Astrocyte (in vitro differentiated cells and primary cell): Measurements from ENCODE around the gene RNF169. TPM values are rescaled to one million over a fixed set of nuclear protein-coding genes. Genes with fewer than 3 reads are reported as not detected.
"Not testable (repeated sequence)": the region's sequence is repeated elsewhere in the genome, so short reads cannot be mapped to it uniquely, and the experiment has no call there.

ENCODE experiments used
- DNase-seq: peaks from one replicate; pipeline ENCODE4 v3.0.0-alpha.2; 2010; ENCODE audit warnings: low read depth
- FAIRE-seq: peaks from 2 replicates; lab custom pipeline; 2011; peaks lifted over from hg19 to GRCh38; lab: Jason Lieb, UNC
- H2AFZ ChIP-seq: 2 replicates; pipeline ENCODE4 v1.6.0; 2012; ENCODE audit warnings: low read depth, low read length, inconsistent platforms
- H3K27ac ChIP-seq: 2 replicates; pipeline ENCODE4 v1.5.1; 2011; ENCODE audit warnings: low read depth, low read length, inconsistent platforms
- H3K27me3 ChIP-seq: 2 replicates; pipeline ENCODE4 v1.6.0; 2011; ENCODE audit warnings: low read length, inconsistent platforms; ENCODE audit not compliant: insufficient read depth
- H3K36me3 ChIP-seq: 2 replicates; pipeline ENCODE4 v1.5.1; 2011; ENCODE audit warnings: low read length, inconsistent platforms; ENCODE audit not compliant: insufficient read depth
- H3K4me1 ChIP-seq: 2 replicates; pipeline ENCODE4 v1.5.1; 2011; ENCODE audit warnings: low read length, inconsistent platforms; ENCODE audit not compliant: insufficient read depth
- H3K4me2 ChIP-seq: 2 replicates; pipeline ENCODE4 v1.6.0; 2012; ENCODE audit warnings: low read length, inconsistent platforms
- H3K4me3 ChIP-seq: 2 replicates; pipeline ENCODE4 v1.5.1; 2011; ENCODE audit warnings: low read depth, mild to moderate bottlenecking, low read length, inconsistent platforms; ENCODE audit not compliant: insufficient read depth
- H3K79me2 ChIP-seq: 2 replicates; pipeline ENCODE4 v1.6.0; 2012; ENCODE audit warnings: mild to moderate bottlenecking, low read length, inconsistent platforms; ENCODE audit not compliant: insufficient read depth
- H3K9ac ChIP-seq: 2 replicates; pipeline ENCODE4 v1.6.0; 2012; ENCODE audit warnings: mild to moderate bottlenecking, low read length, inconsistent platforms
- H3K9me3 ChIP-seq: 2 replicates; pipeline ENCODE4 v1.5.1; 2012; ENCODE audit warnings: low read depth, mild to moderate bottlenecking, low read length, inconsistent platforms; ENCODE audit not compliant: insufficient read depth
- H4K20me1 ChIP-seq: 2 replicates; pipeline ENCODE4 v1.6.0; 2012; ENCODE audit warnings: low read length, inconsistent platforms; ENCODE audit not compliant: insufficient read depth
- H3K27ac Mint-ChIP-seq: one replicate; pipeline ENCODE4 v1.8.0; 2021; ENCODE audit warnings: mild to moderate bottlenecking, mixed read lengths; ENCODE audit not compliant: unreplicated experiment
- H3K27me3 Mint-ChIP-seq: one replicate; pipeline ENCODE4 v1.8.0; 2021; ENCODE audit warnings: low read depth, mixed read lengths; ENCODE audit not compliant: unreplicated experiment
- H3K36me3 Mint-ChIP-seq: one replicate; pipeline ENCODE4 v1.8.0; 2021; ENCODE audit warnings: low read depth, mixed read lengths; ENCODE audit not compliant: unreplicated experiment
- H3K4me1 Mint-ChIP-seq: one replicate; pipeline ENCODE4 v1.8.0; 2021; ENCODE audit warnings: low read depth, mixed read lengths; ENCODE audit not compliant: unreplicated experiment
- H3K4me3 Mint-ChIP-seq: one replicate; pipeline ENCODE4 v1.8.0; 2021; ENCODE audit warnings: mild to moderate bottlenecking, moderate library complexity, mixed read lengths; ENCODE audit not compliant: unreplicated experiment
- H3K9me3 Mint-ChIP-seq: one replicate; pipeline ENCODE4 v1.8.0; 2021; ENCODE audit warnings: mild to moderate bottlenecking, mixed read lengths; ENCODE audit not compliant: unreplicated experiment
- EZH2 ChIP-seq: IDR thresholded peaks from 2 replicates; pipeline ENCODE4 v1.6.1; 2012; ENCODE audit warnings: mild to moderate bottlenecking, low read length, inconsistent platforms; ENCODE audit not compliant: insufficient read depth
- total RNA-seq: library from RNA; stranded (reverse); gene quantifications from 2 replicates; pipeline ENCODE4 v1.2.1, GENCODE V29; 2021
- TF ChIP-seq, protein P1 (sequence below): IDR thresholded peaks from 2 replicates; pipeline ENCODE4 v1.5.1; 2011; ENCODE audit warnings: low read depth, mild to moderate bottlenecking, inconsistent platforms, low read length, moderate library complexity; ENCODE audit not compliant: insufficient read depth

RNF169 gene
- total RNA-seq, 1 donor from 2014 or later = 10.7 TPM

DNA sequence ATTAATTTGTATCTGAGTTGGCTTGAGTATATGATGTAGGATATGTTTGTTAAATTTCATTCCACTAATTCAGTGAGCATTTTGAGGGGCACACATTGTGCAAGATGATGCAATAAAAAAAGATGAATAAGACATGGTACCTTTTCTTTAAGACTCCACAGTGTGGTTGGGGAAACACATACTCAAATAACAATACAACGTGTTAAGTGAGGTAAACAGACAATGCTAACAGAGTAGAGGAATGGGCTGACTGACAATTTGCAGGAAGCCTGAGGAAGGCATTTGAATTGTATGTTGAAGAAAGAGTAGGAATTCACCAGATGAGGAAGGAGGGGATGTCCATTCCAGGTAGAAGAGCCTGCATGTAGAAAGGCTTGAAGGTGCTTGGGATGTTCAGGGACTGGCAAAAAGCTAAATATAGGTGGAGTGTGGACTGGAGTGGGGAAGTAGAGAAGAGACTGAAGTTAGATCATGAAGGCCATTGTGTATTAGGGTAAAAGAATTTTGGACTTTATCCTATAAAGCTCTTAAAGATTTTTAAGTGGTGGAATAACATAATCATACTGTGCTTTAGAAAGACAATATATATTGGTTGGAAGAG, 6.8 kb downstream of the RNF169 start:
- no peaks in the 10 kb centered on the region for H3K36me3 Mint-ChIP-seq
- TF ChIP-seq EZH2 = no peak
- TF ChIP-seq, protein P1, sequence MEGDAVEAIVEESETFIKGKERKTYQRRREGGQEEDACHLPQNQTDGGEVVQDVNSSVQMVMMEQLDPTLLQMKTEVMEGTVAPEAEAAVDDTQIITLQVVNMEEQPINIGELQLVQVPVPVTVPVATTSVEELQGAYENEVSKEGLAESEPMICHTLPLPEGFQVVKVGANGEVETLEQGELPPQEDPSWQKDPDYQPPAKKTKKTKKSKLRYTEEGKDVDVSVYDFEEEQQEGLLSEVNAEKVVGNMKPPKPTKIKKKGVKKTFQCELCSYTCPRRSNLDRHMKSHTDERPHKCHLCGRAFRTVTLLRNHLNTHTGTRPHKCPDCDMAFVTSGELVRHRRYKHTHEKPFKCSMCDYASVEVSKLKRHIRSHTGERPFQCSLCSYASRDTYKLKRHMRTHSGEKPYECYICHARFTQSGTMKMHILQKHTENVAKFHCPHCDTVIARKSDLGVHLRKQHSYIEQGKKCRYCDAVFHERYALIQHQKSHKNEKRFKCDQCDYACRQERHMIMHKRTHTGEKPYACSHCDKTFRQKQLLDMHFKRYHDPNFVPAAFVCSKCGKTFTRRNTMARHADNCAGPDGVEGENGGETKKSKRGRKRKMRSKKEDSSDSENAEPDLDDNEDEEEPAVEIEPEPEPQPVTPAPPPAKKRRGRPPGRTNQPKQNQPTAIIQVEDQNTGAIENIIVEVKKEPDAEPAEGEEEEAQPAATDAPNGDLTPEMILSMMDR = no peak
- DNase-seq = peak; percentile 30
- H3K4me1 ChIP-seq = peaks cover 22% of the 10 kb centered on the region
- H3K4me3 ChIP-seq = no peak overlapping the region
- peak overlapping the region; percentile 44 for H3K9ac ChIP-seq
- H3K36me3 ChIP-seq = no peaks in the 10 kb centered on the region
- no peaks in the 10 kb centered on the region for H3K27me3 ChIP-seq
- peak overlapping the region; percentile 10 for H3K4me3 Mint-ChIP-seq
- peak overlapping the region; percentile 87 for H3K27ac ChIP-seq
- H3K27me3 Mint-ChIP-seq = no peaks in the 10 kb centered on the region
- peak overlapping the region; percentile 53 for H3K27ac Mint-ChIP-seq
- H3K79me2 ChIP-seq = peaks cover 56% of the 10 kb centered on the region
- peaks cover 22% of the 10 kb centered on the region for H3K4me1 Mint-ChIP-seq
- no peak overlapping the region for H2AFZ ChIP-seq
- FAIRE-seq = no peak
- peak overlapping the region; percentile 78 for H3K4me2 ChIP-seq
- H3K9me3 ChIP-seq = no peaks in the 10 kb centered on the region
- no peaks in the 10 kb centered on the region for H3K9me3 Mint-ChIP-seq
- peaks cover 13% of the 10 kb centered on the region for H4K20me1 ChIP-seq

DNA sequence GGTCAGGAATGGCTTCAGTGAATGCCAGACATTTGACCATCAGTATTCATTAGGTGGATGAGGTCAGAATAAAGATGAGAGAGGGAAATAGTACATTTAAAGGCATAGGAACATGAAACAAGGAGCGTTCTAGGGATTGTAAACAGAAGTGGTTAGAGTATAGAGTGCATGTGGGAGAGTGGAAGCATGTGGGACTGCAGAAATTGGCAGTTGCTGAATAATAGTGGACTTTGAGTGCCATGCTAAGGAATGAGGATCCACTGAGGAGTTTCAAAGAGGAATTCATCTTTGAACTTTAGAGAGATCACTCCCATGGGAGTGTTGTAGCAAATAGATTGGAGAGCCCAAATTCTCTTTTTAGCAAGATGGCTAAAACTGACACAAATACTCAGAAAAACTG, 7.9 kb downstream of the RNF169 start:
- FAIRE-seq = no peak
- no peaks in the 10 kb centered on the region for H3K36me3 ChIP-seq
- no peak overlapping the region for H3K27ac ChIP-seq
- peaks cover 13% of the 10 kb centered on the region for H4K20me1 ChIP-seq
- H2AFZ ChIP-seq = no peak overlapping the region
- no peaks in the 10 kb centered on the region for H3K27me3 Mint-ChIP-seq
- H3K4me1 ChIP-seq = peaks cover 22% of the 10 kb centered on the region
- no peaks in the 10 kb centered on the region for H3K27me3 ChIP-seq
- H3K9me3 Mint-ChIP-seq = no peaks in the 10 kb centered on the region
- no peak for TF ChIP-seq EZH2
- TF ChIP-seq, protein P1 = no peak
- no peaks in the 10 kb centered on the region for H3K9me3 ChIP-seq
- peaks cover 21% of the 10 kb centered on the region for H3K4me1 Mint-ChIP-seq
- H3K9ac ChIP-seq = no peak overlapping the region
- no peak for DNase-seq
- H3K27ac Mint-ChIP-seq = no peak overlapping the region
- H3K36me3 Mint-ChIP-seq = no peaks in the 10 kb centered on the region
- no peak overlapping the region for H3K4me2 ChIP-seq
- H3K4me3 Mint-ChIP-seq = no peak overlapping the region
- peaks cover 45% of the 10 kb centered on the region for H3K79me2 ChIP-seq
- no peak overlapping the region for H3K4me3 ChIP-seq

DNA sequence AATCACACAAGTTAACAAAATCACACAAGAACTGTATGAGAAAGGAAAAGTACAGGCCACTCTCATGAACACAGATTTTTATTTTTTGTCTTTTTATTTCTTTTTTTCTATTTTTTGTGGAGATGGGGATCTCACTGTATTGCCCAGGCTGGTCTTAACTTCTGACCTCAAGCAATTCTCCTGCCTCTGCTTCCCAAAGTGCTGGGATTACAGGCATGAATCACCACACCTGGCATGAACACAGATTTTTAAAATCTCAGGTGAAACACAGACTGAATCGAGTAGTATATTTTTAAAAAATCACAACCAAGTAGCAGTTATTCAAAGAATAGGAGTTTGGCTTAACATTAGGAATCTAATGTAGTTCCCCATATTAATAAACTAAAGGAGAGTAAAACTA, 18.3 kb downstream of the RNF169 start:
- no peak overlapping the region for H3K9ac ChIP-seq
- no peak overlapping the region for H2AFZ ChIP-seq
- Mint-ChIP-seq H3K27ac (no peak overlapping the region), H3K4me3 (no peak overlapping the region), H3K36me3 (peaks cover 5% of the 10 kb centered on the region), H3K4me1 (no peaks in the 10 kb centered on the region), H3K27me3 (no peaks in the 10 kb centered on the region), H3K9me3 (peaks cover 3% of the 10 kb centered on the region)
- no peak for TF ChIP-seq EZH2
- TF ChIP-seq, protein P1 = no peak
- FAIRE-seq (no peak), DNase-seq (no peak)
- peaks cover 75% of the 10 kb centered on the region for H3K79me2 ChIP-seq
- H3K9me3 ChIP-seq = no peaks in the 10 kb centered on the region
- no peaks in the 10 kb centered on the region for H3K4me1 ChIP-seq
- H3K36me3 ChIP-seq = no peaks in the 10 kb centered on the region
- H4K20me1 ChIP-seq = peaks cover 47% of the 10 kb centered on the region
- H3K27ac ChIP-seq = no peak overlapping the region
- no peaks in the 10 kb centered on the region for H3K27me3 ChIP-seq
- no peak overlapping the region for H3K4me3 ChIP-seq
- no peak overlapping the region for H3K4me2 ChIP-seq

DNA sequence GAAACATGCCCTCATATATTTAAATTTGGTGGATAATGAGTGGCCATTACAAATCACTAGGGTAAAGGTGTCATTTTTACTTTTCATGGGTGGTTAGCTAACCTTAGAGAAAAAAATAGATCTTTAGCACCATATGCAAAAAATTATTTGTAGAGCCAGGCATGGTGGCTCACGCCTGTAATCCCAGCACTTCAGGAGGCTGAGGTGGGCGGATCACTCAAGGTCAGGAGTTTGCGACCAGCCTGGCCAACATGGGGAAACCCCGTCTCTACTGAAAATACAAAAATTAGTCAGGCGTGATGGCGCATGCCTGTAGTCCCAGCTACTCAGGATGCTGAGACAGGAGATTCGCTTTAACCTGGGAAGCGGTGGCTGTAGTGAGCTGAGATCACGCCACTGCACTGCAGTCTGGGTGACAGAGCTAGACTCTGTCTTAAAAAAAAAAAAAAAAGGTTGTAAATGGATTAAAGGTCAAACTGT, 19.6 kb downstream of the RNF169 start:
- H3K9me3 ChIP-seq, H3K9ac ChIP-seq, H3K36me3 Mint-ChIP-seq, H3K9me3 Mint-ChIP-seq, H3K36me3 ChIP-seq, H3K4me3 ChIP-seq, H2AFZ ChIP-seq, H3K27me3 ChIP-seq, H3K4me1 ChIP-seq, H3K4me1 Mint-ChIP-seq, H3K4me2 ChIP-seq, H3K27me3 Mint-ChIP-seq, DNase-seq, H3K4me3 Mint-ChIP-seq, FAIRE-seq, H3K27ac ChIP-seq, H3K27ac Mint-ChIP-seq: not testable (repeated sequence)
- Histone ChIP-seq H3K79me2 (peaks cover 80% of the 10 kb centered on the region), H4K20me1 (peaks cover 55% of the 10 kb centered on the region)
